HG03439 (cell line): ENCODE results near the gene OR2F1.

Experiments used
- ATAC-seq: cut with Tn5 transposase; IDR thresholded peaks from one replicate; pipeline ENCODE4 v1.9.1; 2021; ENCODE audit warnings: mild to moderate bottlenecking, moderate library complexity; ENCODE audit not compliant: unreplicated experiment

The OR2F1 gene

DNA sequence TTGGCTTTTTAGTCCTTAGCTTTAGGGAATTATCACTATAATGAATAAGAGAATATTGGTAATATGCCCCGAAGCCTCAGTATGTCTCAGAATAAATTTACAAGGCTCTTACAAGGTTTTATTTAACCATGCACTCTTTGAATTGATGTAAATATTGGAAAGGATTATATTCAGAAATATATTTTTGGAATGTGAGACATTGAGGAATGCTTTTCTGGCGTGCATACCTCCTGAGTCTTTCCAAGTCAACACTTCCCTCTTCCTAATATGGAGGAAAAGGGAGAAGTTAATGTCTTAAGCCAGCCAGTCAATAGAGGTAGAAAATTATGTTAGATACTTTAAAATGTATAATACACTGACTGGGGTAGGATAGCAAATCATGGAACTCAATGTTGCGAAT lies 1.2 kb upstream of the OR2F1 start:
- no peak for ATAC-seq

DNA sequence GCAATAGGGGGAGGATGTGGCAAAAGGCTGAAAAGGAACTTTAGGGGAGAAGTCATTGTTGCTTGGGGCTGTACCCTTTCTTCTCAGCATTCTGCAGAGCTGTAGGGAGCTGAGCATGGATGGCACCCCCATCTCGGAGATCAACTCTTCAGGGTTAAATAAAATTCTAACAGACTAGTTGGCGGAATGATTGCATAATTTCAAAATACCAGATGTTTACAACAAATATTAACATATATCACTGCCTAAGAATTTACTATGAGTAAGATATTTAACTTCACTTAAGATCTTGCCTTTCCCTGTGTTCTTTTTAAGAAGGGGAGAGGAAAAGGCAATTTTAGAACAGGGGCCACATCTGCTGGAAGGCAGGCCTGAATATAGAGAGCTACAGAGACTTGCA lies 509 bp upstream of the OR2F1 start:
- no peak for ATAC-seq

DNA sequence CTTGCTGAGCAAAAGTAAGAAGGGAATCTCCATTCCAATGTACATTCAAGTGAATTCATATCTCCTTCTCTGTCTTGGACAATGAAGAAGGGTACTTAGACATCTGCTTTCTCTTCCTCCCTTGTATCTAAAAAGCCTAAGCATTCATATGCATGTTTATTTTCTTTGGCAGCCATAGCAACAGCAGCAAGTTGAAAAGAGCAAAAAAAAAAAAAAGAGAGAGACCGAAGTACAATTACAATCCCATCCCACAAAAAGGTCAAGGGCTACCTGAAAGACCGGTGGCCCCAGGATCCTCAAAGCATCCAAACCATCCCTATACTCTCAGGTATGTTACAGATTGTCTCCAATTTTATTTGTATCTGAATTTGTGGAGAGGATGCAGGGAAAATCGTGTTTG lies 4.1 kb downstream of the OR2F1 start:
- no peak for ATAC-seq

DNA sequence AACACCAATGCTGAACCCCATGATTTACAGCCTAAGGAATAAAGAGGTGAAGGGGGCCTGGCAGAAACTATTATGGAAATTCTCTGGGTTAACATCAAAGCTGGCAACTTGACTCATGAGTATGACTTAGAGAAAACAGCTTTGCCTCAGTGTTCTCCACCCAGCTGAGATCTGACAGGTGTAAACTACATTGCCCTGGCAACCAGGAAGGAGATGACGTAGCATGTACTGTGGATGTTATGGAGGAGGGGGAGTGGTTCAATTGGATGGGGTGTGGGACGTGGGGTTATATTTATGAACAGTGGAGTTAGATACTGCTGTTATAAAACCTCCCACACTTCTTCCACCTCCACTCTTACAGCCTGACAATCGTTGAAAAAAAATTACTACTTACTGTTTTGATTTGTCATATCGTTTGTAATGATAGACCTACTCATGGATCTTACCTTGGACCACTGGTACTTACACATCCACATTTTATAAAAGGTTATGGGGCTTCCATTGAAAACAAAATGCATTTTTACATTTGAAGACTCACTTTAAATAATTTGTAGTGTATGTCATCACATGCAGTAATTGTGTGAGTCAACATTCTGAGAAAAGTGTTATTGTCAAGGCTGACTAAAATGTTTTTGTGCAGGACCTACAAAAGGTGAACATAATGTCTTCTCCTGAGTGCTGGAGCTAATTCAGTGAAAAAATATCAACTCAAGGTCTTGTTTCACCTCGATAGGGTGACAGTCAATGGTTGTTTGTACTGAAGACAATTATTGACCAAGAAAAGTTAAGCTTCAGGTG lies 6.4 kb downstream of the OR2F1 start:
- no peak for ATAC-seq

DNA sequence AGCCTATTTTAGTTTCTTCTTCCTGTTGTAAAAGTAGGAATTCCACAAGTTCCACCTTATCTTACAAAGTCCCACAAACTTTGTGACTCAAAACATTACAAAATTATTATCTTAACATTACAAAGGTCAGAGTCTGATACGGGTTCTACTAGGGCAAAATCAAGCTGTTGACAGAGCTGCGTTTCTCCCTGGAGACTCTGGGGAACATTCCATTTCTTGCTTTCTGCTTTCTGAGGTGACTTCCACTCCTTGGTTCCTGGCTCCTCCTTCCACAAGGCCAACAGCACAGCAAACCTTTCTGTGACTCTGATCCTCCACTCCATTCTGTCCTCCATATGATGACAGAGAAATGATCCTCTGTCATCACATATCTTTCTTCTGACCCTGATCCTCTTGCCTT lies 10.6 kb downstream of the OR2F1 start:
- no peak for ATAC-seq

DNA sequence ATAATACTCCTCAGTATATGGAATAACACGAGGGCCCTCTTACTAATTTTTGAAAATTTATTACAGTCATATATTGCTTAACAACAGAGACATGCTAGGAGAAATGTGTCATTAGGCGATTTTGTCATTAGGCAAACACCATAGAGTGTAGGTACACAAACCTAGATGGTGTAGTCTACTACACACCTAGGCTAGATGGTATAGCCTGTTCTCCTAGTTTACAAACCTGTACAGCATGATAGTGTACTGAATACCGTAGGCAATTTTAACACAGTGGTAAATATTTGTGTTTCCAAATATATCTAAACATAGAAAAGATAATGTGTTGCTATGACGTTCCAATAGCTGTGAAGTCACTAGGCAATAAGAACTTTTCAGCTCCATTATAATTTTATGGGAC lies 12.8 kb downstream of the OR2F1 start:
- ATAC-seq: no peak

DNA sequence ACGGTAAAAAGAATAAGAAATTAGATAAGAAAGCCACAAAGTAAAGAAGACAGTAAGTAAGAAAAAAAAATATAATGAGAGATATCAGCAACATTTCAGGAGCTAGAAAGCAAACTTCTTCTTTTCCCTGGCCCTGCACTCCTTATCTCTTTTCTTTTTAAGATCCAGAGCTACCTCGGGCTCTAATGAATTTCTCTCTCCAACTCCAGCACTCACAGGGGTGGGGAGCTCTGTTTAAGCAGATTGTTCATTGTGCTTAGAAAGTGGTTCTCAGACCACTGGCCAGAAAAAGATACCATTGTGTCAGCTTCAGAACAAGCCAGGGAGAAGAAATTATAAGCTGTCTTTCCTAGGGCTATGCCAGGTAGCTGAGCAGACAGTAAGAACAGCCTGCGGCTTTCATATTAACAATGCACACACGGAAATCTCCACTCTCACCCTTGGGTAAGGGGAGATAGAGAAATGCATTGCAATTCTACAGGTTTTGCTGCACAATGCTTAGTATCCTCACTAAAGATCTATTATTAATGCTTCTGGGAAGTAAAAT lies 19.3 kb downstream of the OR2F1 start:
- ATAC-seq: no peak

DNA sequence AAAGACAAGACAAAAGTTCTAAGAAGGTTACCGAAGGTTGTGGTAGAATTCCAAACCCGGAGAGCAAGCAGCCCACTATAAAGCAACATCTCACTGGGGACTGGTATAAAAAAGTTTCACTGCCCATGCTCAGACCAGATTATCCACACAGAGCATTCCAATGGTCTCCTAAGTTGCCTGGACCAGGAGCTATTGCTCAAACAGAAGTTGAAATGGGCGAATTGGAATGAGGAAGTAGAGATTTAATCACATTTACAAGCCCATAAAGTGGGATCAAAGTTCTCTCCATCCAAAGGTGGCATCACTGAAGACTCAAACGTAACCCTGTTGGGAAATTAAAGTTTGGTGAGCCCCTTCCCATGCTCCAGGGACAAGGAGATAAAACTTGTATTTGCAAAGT lies 19.8 kb downstream of the OR2F1 start:
- no peak for ATAC-seq

DNA sequence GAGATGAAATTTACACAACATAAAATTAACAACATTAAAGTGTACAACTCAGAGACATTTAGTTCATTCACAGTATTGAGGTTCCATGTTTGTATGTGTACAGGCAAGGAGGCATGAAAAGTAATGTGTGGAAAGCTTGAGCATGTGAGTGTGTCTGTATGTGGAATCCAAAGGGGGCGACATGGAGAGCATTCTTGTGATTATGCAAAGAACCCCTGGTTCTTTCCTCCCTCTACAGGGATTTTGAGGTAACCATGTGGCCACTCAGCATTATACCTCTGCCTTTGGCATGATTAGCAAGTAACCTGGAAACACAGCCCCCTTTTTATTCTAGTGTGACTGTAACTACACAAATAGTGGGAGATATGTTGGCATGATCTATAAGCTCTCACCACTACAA lies 21.0 kb downstream of the OR2F1 start:
- no peak for ATAC-seq

DNA sequence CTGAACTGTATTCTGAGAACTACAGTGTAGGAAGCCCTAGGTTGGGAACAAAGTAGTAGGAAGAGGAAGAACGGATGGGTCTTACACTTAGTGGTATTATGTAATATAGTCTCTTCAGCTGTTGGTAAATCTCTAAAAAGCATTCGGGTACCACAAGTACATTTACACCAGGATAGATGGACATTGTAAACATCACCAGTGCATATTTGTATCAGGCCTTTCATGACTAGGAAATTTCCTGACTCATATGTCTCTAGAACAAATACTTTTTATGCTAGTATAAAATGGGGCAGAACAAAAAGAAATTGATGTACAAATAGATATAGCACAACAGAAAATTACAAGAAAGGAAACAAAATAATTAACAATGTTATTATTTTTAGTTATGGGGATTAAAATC lies 23.9 kb downstream of the OR2F1 start:
- no peak for ATAC-seq

DNA sequence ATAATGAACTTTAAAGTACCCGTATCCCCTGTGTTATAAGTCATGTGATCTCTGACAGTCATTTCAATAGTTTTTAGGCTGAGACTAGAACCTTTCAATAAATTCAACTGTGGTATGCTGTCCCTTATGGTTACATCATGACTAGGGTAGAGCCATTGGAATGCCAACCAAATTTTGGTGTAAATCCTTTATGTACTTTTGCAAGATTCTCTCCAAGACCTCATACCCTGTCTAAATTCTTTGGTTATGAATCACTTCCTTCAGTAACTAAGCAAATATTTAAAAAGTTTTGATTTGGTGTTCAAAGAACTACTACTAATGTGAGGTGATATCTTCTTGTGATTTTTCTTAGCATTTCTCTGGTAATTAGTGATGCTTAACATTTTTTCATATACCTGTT lies 24.7 kb downstream of the OR2F1 start:
- ATAC-seq: no peak

DNA sequence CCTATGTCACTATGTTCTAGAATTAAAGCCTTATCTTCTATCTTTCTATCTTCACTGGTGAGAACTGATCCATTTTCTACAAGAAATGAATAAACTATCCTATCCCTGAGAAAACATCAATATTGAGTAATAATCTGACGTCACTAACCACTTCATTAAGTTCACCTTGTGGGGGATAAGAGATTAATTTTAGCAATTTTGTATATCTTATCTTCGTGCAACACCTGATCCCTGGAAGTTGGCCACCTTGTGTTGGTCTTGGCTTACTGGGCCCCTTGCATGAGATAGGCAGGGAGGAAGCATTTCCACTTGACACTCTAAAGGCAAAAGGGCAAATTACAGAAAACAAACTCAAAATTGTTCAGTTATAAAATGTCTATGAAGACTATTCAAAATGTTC lies 25.4 kb downstream of the OR2F1 start:
- ATAC-seq: no peak

DNA sequence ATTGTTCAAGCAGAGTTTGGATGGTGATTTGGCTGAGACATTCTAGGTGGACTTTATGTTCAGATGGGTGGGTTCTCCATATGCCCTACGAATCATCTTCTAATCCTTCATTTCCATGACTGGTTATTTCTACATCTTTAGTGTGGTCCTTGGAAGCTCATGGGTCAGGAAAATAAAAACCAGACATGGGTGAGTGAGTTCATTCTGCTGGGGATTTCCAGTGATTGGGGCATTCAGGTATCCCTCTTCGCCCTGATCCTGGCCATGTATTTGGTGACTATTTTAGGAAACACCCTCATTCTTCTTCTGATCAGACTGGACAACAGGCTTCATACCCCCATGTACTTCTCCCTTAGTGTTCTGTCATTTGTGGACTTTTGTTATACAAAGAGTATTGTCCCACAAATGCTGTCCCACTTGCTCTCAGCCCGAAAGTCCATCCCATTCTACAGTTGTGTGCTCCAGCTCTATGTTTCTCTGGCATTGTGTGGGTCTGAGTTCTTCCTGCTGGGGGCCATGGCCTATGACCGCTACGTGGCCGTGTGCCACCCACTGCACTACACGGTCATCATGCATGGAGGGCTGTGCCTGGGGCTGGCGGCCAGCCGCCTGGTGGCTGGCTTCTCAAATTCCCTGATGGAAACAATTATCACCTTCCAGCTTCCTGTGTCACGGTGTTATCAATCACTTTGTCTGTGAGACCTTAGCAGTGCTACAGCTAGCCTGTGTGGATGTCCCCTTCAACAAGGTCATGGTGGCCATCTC lies 26.3 kb downstream of the OR2F1 start:
- ATAC-seq: no peak

DNA sequence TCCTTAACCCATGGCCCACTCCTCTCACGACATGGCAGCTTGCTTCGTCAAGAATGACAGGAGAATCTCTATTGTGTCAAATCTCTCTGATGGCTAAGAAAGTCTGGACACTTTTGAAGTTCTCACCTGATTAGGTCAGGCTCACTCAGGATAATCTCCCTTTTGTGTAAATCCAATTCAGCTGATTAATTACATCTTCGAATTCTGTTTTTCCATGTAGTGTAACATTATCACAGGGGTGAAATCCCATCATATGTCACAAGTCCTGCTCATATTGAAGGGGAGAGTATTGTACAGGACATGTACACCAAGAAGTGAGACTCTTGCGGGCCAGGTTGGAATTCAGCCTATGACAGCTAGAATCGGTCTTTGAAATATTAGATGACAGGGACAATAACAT lies 29.3 kb downstream of the OR2F1 start:
- ATAC-seq: no peak

DNA sequence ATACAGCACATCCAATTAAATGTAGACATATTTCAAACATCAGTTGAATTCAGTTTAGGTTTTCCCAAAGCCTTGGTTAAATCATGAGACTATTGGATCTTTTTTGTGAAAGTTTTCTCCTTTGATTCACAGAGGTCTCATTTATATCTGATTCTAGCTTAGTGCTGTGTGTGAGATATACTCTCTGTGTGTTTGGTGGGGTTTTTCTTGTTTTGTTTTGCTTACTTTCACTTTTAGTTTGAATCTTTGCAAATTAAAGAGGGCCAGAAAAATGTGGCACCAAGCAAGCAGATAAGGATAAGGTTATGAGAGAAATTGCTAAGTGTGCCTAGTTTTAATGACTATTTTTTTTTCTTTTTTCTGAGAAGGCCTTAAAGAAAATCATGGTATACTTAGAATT lies 32.9 kb downstream of the OR2F1 start:
- no peak for ATAC-seq

DNA sequence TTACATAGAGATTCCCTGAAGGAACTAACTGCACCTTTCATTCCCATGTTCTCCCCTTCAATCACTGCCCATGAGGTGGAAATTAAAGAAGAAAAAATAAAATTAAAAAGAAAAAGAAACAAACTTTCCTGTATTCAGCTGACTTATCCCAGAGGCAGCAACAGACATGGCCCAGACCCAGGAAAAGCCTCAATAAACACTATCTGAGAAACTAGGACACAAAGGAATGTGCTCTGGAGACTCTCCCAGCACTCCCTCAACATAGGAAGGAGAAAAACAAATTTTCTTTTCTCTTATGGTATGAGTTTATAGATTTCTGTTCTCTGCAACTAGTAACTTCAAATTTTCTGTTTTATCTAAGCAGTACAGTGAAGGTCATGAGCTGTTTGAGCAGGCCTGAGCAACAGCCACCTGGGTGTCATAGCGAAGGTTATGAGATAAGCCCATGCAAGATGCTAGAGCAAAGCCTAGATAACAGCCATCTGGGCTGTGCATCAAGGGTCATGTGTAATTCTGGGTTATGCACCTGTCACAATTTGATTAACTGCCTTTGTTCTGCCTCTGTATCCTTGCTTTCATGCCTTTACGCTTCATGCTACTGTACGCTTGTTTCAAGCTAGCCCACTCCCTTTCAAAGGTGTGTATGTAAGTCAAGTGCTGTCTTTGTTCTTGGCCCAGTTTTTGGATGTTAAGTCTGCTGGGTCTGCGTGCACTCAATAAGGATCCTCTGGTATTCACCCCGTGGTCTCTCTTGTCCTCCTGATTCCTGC lies 34.5 kb downstream of the OR2F1 start:
- ATAC-seq: no peak

DNA sequence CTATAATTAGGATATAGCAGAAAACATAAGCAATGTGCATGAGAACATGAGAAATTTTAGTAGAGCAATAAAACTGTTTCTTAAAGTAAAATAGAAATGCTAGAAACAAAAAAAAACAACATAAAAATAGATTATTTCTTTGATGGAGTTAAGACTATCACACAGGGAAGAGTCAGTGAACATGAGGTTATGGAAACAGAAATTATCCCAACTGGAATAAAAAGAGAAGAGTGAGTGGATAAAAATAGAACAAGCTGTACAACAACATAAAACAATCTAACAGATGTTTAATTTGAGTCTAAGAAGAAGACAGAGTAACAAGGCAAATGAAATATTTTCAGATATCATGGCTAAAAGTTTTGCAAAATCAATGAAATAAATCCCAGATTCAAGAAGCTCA lies 38.0 kb downstream of the OR2F1 start:
- ATAC-seq: no peak

DNA sequence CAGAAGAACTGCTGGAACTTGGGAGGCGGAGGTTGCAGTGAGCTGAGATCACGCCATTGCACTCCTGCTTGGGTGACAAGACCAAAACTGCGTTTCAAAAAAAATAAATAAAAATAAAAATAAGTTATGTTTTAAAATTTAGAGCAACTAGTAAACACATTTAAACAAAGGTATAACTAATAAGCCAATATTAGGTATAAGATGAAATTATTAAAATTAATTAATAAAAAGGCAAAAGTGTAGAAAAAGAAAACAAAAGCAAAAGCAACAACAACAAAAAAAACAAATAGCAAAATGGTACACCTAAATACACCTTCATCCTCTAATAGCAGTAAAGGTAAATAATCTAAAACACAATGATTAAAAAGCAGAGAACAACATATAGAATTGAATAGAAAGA lies 39.3 kb downstream of the OR2F1 start:
- ATAC-seq: no peak

DNA sequence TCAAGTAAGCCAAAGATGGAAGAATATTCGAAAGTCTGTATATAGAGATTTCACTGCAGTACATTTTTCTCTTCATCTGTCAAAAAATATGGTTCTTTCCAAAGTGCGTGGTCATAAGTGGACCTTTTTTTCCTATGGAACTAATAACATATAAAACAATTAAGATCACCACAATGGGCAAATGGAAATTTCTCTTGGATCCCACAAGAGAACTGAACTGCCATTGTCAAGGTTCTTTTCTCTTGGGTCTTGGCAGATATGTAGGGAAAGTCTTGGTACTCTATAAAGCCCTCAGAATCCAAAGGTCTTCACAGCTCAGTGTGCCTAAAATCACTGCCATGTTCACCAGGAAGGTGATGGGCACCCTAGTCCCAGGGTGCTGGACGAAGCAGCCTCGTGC lies 45.4 kb downstream of the OR2F1 start, which contains the start of gene OR6B1:
OR6B1 (plus strand) TSS at position 301 of the 400 bp plus-strand sequence. CDS start 3,677 bp downstream, outside the sequence.
- ATAC-seq: no peak

DNA sequence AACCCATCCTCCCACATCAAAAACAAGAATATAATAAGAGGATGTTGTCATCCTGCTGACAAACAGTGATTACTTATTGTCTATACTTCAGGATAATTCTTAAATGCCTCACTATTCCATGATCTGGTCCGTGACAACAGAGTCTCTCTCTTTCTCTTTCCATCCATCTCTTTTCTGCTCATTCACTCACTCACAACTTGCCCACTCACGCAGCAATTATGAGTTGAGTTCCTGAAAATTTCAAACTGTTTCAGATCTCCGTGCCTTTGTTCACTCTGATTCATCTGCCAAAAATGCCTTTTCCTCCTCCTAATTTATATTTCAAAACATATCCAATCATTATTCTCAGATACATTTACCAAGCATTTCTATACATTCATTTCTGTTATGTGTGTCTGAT lies 46.9 kb downstream of the OR2F1 start:
- ATAC-seq: no peak

DNA sequence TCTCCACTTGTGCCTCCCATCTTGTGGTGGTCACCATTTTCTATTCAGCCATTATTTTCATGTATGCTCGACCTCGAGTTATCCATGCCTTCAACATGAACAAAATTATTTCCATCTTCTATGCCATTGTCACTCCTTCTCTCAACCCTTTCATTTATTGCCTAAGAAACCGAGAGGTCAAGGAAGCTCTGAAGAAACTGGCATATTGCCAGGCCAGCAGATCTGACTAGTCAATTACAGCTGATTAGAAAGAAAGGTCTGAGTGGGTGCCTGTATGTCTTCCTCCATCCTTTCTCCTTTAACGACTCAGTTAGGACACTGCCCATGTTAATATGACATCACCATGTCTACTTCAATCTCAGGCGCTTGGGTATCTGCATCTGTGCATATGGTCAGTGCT lies 50.1 kb downstream of the OR2F1 start:
- ATAC-seq: no peak
